ENCODE measurements around the gene TP53BP2.

Gene TP53BP2

GRCh38 chr1:223763251-223763650 lies 82.5 kb downstream of the TP53BP2 start:
- no peak for DNase-seq (ENCODE audit: low spot score)

GRCh38 chr1:223761411-223761810 lies 84.3 kb downstream of the TP53BP2 start:
- DNase-seq (ENCODE audit: low spot score): no peak

- no peak for DNase-seq (ENCODE audit: low spot score)
Observed at GRCh38 chr1:223760833-223761232, 84.9 kb downstream of the TP53BP2 start.

DNA sequence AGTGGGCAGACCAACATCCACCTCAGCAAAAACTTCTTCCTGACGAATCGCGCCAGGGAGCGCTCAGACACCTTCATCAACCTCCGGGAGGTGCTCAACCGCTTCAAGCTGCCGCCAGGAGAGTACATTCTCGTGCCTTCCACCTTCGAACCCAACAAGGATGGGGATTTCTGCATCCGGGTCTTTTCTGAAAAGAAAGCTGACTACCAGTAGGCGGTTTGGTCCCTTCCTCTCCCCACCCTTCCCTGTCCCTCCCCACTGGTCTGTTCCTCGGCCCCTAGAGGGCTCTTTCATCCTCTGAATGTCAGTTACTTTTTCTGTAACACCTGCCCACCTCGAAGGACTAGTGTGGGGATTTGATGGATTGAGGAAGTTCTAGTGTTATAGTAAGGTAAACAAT lies 86.5 kb downstream of the TP53BP2 start:
- no peak for DNase-seq (ENCODE audit: low spot score)

DNA sequence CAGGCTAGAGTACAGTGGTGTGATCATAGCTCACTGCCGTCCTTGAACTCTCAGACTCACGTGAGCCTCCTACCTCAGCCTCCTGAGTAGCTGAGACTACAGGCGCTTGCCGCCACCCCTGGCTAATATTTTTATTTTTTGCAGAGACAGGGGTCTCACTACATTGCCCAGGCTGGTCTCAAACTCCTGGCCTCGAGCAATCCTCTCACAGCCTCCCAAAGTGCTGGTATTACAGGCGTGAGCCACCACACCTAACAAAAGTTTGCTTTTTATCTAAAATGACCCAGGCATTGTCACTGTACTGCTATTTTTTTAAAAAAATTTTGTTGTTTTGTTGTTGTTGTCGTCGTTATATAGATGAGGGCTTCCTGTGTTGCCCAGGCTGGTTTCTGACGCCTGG lies 87.0 kb downstream of the TP53BP2 start:
- no peak for DNase-seq (ENCODE audit: low spot score)

DNA sequence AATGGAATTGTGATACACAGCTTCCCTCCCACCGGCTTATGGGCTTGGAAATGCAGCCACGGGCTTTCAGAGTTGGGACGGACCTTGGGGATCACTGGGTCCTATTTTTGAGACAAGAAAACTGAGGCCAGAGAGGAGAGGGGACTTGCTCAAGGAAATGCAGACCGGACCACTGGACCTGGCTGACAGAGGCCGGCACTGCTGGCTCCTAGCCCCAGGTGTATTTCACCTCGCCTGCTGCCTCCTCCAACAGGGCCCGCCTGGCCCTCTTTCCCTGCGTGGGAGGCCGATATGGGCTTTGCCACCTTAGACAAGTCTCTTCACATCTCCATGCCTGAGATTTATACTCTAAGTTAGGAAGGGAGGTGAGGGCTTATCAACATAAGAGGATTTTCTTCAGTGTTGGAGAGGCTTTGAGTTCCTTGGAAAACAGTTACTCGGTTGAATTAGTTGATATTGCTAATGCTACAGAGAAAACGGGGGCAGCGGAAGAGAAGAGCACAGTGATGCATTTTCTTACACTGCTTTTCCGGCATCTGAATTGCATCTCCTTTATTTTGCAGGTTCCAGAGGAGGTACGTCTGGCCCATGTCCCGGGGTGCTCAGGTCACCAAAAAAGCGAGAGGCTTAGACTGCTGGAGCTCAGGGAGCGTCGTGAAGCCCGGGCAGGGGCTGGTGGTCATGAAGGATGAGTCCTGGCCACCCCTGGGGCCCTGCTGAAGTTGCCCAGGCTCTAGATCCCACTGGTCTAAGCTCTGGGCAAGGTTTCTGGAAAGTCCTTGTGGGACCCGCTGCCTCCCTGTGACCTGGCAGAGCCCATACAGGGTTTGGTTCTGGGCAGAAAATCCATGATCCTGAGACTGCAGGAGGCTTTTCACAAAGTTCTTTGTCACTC lies 88.7 kb downstream of the TP53BP2 start:
- DNase-seq (ENCODE audit: low spot score): no peak

DNA sequence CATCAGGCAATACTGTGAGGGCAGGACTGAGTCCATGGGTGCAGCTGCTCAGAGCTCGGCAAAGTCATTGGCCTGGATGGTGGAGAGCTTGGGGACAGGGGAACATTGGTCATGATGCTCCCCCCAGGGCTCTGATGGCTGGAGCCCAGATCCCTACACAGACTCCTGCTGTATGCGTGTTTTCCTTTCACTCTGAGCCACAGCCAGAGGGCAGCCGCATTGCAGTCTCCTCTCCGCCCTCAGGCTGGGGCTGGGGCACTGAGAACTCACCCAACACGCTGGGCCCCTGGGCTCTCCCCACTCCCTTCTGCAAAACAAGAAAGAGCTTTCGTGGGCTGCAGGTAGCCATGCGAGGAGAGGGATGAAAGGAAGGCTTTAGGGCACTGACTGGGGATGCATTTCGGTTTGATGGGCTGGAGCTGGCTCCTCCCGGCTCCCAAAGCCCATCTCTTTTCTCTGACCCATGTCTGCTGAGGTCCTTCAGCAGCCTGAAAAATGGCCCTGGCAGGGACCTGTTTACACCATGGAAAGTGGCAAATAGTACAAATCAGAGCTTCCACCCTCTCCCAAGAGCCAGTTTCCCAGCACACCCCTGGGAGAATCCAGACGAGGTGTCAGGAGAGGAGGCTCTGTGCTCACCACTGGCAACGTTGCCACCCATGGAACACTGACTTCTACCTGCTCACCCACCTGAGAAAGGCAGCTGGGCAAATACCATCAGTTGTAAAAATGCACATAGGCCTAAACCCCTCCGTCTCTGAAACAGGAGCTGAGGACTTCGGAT lies 89.6 kb downstream of the TP53BP2 start:
- DNase-seq (ENCODE audit: low spot score): peak; percentile 91

GRCh38 chr1:223755432-223755792 lies 90.3 kb downstream of the TP53BP2 start:
- no peak for DNase-seq (ENCODE audit: low spot score)

- DNase-seq (ENCODE audit: low spot score): no peak
Observed at GRCh38 chr1:223754681-223755431, 90.9 kb downstream of the TP53BP2 start.

DNA sequence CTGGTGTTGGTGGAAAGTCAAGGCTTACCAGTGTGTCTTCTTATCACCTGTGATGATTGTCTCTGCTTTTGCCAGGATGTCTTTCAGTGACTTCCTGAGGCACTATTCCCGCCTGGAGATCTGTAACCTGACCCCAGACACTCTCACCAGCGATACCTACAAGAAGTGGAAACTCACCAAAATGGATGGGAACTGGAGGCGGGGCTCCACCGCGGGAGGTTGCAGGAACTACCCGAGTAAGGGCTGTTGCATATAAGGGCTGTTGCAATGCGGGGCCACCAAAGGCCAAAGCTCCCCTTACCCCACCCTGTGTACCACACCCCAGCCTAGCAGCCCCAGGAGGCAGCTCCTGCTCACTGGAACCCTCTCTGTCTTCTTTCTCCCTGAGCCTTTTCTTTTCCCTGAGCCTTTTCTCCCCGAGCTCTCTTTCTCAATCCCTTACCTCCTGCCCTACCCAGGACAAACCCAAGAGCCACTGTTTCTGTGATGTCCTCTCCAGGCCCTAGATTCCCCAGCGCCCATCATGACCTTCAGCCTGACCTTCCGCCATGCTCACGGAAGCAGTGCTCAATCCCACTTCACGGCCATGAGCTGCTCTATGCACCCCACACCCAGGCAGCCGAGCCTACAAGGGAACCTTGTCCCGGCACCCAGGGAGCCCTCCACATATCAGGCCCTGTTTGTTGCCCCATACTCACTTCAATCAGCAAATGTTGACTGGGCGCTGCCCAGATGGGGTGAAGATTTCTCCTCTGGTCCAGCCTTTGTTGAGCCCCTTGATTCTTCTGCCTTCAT lies 92.8 kb downstream of the TP53BP2 start:
- DNase-seq (ENCODE audit: low spot score): no peak

GRCh38 chr1:223751696-223752095 lies 94.1 kb downstream of the TP53BP2 start:
- no peak for DNase-seq (ENCODE audit: low spot score)

GRCh38 chr1:223750730-223751570 lies 94.8 kb downstream of the TP53BP2 start:
- no peak for DNase-seq (ENCODE audit: low spot score)

GRCh38 chr1:223748773-223749733 lies 96.7 kb downstream of the TP53BP2 start:
- DNase-seq (ENCODE audit: low spot score): peak; percentile 64

DNA sequence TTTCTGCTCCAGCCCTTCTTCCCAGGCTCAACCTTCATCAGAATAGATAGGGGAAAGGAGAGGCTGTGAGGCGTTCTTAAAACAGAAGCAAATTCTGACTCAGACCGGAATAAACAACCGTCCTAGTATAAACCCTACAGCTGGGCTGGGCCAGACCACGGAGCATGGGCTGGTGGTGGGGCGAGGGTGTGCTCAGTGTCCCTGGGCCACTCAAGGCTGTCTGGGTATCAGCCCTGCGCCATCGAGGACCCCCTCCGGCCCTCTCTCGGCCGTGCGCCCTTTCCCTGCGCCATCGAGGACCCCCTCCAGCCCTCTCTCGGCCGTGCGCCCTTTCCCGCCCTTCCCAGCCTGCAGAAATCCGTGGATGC lies 97.4 kb downstream of the TP53BP2 start:
- DNase-seq (ENCODE audit: low spot score): no peak

- DNase-seq (ENCODE audit: low spot score): no peak
Observed at GRCh38 chr1:223747838-223748335, 97.9 kb downstream of the TP53BP2 start.

GRCh38 chr1:223745731-223746130 lies 100.0 kb downstream of the TP53BP2 start:
- DNase-seq (ENCODE audit: low spot score): no peak

GRCh38 chr1:223742856-223743517 lies 102.8 kb downstream of the TP53BP2 start:
- DNase-seq (ENCODE audit: low spot score): no peak

DNA sequence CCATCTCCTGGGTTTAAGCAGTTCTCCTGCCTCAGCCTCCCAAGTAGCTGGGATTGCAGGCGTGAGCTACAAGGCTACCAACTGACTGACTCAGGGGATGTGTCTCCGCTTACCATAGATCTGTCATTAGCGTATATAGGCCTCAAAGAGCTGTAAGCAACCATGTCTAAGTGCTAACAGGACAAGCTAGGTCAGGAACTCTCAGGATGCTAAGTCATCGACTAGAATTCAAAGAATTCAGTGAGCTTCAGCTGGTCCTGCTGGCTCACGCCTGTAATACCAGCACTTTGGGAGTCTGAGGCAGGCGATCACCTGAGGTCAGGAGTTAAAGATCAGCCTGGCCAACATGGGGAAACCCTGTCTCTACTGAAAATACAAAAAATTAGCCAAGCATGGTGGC lies 103.9 kb downstream of the TP53BP2 start:
- DNase-seq (ENCODE audit: low spot score): no peak
